GM21367 (cell line): Measurements from ENCODE around the gene GLYATL3.

Experiments used
- ATAC-seq: cut with Tn5 transposase; IDR thresholded peaks from one replicate; pipeline ENCODE4 v1.9.1; 2021; ENCODE audit not compliant: unreplicated experiment

GLYATL3 gene

GRCh38 chr6:49513153-49513989 is 13.6 kb downstream of the GLYATL3 start:
- ATAC-seq = no peak

- ATAC-seq = no peak
Measured at GRCh38 chr6:49514571-49515484, 15.1 kb downstream of the GLYATL3 start.

- no peak for ATAC-seq
Measured at GRCh38 chr6:49515485-49516146, 15.9 kb downstream of the GLYATL3 start.

GRCh38 chr6:49516147-49516505 is 16.4 kb downstream of the GLYATL3 start:
- ATAC-seq = no peak

- ATAC-seq = no peak
Measured at GRCh38 chr6:49517919-49518318, 18.2 kb downstream of the GLYATL3 start.

- ATAC-seq = peak; percentile 87
Measured at GRCh38 chr6:49519660-49520059, 19.9 kb downstream of the GLYATL3 start.

- ATAC-seq = no peak
Measured at GRCh38 chr6:49522710-49523593, 23.2 kb downstream of the GLYATL3 start.

- no peak for ATAC-seq
Measured at GRCh38 chr6:49523901-49524300, 24.2 kb downstream of the GLYATL3 start.

- no peak for ATAC-seq
Measured at GRCh38 chr6:49524541-49524940, 24.8 kb downstream of the GLYATL3 start.

- no peak for ATAC-seq
Measured at GRCh38 chr6:49526598-49526997, 26.9 kb downstream of the GLYATL3 start.

GRCh38 chr6:49527320-49527719 is 27.6 kb downstream of the GLYATL3 start:
- ATAC-seq = no peak

GRCh38 chr6:49528571-49528970 is 28.8 kb downstream of the GLYATL3 start:
- no peak for ATAC-seq

- ATAC-seq = no peak
Measured at GRCh38 chr6:49530141-49530776, 30.5 kb downstream of the GLYATL3 start.

GRCh38 chr6:49531774-49532569 is 32.2 kb downstream of the GLYATL3 start:
- peak; percentile 96 for ATAC-seq

- no peak for ATAC-seq
Measured at GRCh38 chr6:49535795-49536194, 36.1 kb downstream of the GLYATL3 start.

- ATAC-seq = no peak
Measured at GRCh38 chr6:49539102-49539501, 39.4 kb downstream of the GLYATL3 start.

GRCh38 chr6:49540614-49541013 is 40.9 kb downstream of the GLYATL3 start:
- ATAC-seq = no peak

- no peak for ATAC-seq
Measured at GRCh38 chr6:49541210-49541724, 41.5 kb downstream of the GLYATL3 start.

GRCh38 chr6:49541936-49542335 is 42.2 kb downstream of the GLYATL3 start:
- ATAC-seq = no peak
